NB4 (cell line): ENCODE measurements around the gene SMIM43.
"Not testable (repeated sequence)": the region's sequence is repeated elsewhere in the genome, so short reads cannot be mapped to it uniquely, and the experiment has no call there.

Experiments used
- MYC ChIP-seq: IDR thresholded peaks from 2 replicates; pipeline ENCODE4 v1.6.1; 2011; ENCODE audit warnings: low read depth, low read length
- POLR2A ChIP-seq: IDR thresholded peaks from 2 replicates; pipeline ENCODE4 v1.6.1; 2011; ENCODE audit warnings: mild to moderate bottlenecking; ENCODE audit not compliant: insufficient read length; ENCODE audit errors: extremely low read depth
- TF ChIP-seq, protein P1 (sequence below): IDR thresholded peaks from one replicate; pipeline ENCODE4 v1.5.1; 2012; ENCODE audit warnings: low read depth, low read length

DNA sequence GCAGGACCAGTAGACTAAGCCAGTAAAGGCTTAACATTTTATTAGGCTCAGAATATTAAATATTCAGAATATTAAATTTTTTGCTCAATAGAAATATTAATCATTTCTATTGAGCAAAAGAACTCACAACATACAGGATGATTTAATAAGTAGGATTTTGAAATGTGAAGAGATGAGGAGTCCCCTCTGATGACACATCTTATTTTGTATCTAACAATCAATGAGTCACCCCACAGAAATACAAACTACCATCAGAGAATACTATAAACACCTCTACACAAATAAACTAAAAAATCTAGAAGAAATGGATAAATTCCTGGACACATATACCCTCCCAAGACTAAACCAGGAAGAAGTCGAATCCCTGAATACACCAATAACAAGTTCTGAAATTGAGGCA lies 12.8 kb downstream of the SMIM43 start:
- TF ChIP-seq, protein P1, sequence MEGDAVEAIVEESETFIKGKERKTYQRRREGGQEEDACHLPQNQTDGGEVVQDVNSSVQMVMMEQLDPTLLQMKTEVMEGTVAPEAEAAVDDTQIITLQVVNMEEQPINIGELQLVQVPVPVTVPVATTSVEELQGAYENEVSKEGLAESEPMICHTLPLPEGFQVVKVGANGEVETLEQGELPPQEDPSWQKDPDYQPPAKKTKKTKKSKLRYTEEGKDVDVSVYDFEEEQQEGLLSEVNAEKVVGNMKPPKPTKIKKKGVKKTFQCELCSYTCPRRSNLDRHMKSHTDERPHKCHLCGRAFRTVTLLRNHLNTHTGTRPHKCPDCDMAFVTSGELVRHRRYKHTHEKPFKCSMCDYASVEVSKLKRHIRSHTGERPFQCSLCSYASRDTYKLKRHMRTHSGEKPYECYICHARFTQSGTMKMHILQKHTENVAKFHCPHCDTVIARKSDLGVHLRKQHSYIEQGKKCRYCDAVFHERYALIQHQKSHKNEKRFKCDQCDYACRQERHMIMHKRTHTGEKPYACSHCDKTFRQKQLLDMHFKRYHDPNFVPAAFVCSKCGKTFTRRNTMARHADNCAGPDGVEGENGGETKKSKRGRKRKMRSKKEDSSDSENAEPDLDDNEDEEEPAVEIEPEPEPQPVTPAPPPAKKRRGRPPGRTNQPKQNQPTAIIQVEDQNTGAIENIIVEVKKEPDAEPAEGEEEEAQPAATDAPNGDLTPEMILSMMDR: not testable (repeated sequence)
- TF ChIP-seq POLR2A, MYC: not testable (repeated sequence)
